ENCODE measurements around the gene CFAP74.

DNA sequence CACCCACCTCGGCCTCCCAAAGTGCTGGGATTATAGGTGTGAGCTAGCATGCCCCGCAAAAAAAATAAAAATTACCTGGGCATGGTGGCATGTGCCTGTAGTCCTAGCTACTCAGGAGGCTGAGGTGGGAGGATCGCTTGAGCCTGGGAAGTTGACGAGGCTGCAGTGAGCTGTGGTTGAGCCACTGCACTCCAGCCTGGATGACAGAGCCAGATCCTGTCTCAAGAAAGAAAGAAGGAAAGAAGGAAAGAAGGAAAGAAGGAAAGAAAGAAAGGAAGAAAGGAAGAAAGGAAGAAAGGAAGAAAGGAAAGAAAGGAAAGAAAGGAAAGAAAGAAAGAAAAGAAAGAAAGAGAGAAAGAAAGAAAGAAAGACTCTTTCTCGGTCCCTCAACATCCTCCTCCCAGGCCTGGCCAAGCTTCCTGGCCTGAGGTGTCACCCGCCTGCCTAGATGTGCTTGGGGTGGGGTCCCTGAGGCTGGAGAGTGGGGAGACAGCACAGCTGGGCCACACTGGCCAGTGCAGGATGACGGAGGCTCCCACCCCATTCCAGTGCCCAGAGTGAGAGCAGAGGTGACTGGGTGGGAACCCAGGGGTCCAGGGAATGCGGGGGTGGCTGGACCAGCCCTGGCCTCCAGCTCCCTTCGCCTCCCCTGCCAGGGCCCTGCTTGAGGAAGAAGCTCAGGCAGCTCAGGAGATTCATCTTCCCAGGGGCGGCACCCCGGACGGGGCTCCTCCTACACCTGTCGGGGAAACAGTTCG is 102.5 kb downstream of the CFAP74 start:
- TF ChIP-seq, protein P1, sequence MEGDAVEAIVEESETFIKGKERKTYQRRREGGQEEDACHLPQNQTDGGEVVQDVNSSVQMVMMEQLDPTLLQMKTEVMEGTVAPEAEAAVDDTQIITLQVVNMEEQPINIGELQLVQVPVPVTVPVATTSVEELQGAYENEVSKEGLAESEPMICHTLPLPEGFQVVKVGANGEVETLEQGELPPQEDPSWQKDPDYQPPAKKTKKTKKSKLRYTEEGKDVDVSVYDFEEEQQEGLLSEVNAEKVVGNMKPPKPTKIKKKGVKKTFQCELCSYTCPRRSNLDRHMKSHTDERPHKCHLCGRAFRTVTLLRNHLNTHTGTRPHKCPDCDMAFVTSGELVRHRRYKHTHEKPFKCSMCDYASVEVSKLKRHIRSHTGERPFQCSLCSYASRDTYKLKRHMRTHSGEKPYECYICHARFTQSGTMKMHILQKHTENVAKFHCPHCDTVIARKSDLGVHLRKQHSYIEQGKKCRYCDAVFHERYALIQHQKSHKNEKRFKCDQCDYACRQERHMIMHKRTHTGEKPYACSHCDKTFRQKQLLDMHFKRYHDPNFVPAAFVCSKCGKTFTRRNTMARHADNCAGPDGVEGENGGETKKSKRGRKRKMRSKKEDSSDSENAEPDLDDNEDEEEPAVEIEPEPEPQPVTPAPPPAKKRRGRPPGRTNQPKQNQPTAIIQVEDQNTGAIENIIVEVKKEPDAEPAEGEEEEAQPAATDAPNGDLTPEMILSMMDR (IDR thresholded peaks at IDR 0.05): no peak
- no peak for TF ChIP-seq POLR2A (IDR thresholded peaks at IDR 0.05)

Data from Peyer's patch (tissue), 4 donors.